ENCODE results near the gene ATP10D. TPM values are rescaled to one million over a fixed set of nuclear protein-coding genes. Genes with fewer than 3 reads are reported as not detected.
"Not testable (repeated sequence)": the region's sequence is repeated elsewhere in the genome, so short reads cannot be mapped to it uniquely, and the experiment has no call there.

The ATP10D gene
- total and polyA plus RNA-seq, 2 donors (not counting 1 experiment from before 2014, with no cell fraction given), result 16.1 to 36.2 TPM

DNA sequence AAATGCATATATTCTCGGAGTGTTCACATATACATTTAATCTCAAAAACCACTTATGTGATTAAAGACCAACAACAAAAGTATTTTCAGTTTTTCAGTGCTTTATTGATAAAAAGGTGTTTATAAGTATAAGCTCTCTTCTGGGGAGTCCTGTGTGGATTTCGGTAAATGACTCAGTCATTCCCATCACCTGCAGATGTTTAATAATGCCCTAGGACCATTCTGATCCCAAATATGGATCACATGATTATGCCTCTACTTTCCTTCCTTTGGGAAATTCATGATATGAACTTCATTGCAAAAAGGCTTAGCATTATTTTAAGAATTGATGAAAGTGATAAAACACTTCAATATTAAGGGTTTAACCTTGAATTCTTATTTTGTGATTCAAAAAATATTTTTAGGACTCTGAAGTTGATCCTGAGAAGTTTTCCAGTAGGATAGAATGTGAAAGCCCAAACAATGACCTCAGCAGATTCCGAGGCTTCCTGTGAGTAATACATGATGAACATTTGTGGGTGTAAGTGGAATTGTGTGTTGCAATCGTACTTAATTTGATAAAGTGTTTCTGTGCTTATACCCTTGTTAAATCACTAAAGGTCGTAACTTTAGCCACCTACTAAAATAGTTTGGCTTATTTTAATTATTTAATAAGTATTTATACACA, 40.2 kb downstream of the ATP10D start:
- H3K27me3 Mint-ChIP-seq, result no peaks in the 10 kb centered on the region
- H3K9ac ChIP-seq (ENCODE audit: low read length), result no peak overlapping the region
- intact Hi-C loops (cut with micrococcal nuclease), result no loop called here
- H2AFZ ChIP-seq (ENCODE audit: insufficient read depth, low read depth, low read length, poor library complexity, severe bottlenecking), result no peak overlapping the region
- ChIA-PET CTCF (no interaction called here), POLR2A (no interaction called here)
- no CpG with 5 or more reads among the region's 5 CpGs for WGBS (ENCODE audit: insufficient coverage)
- H3K4me2 ChIP-seq (replicated peaks; ENCODE audit: low read depth, low read length, poor library complexity, severe bottlenecking), result no peak overlapping the region
- no peak overlapping the region for H3K4me3 ChIP-seq (ENCODE audit: control extremely low read depth in 1 of 5, extremely low read depth in 1 of 5, insufficient read depth in 1 of 5, low read depth in 2 of 5, low read length in 4 of 5)
- H3K4me1 ChIP-seq (ENCODE audit: control insufficient read depth in 2 of 2, insufficient read depth in 2 of 2, low read length in 2 of 2), result peaks cover 3 to 4% of the 10 kb centered on the region in 2 donors
- no peak overlapping the region for H3K27ac Mint-ChIP-seq
- H3K9me3 Mint-ChIP-seq (ENCODE audit: insufficient read depth), result peaks cover 6% of the 10 kb centered on the region
- no peak overlapping the region for H3K4me3 Mint-ChIP-seq
- H3K36me3 ChIP-seq (replicated peaks in 1 of 2; ENCODE audit: control extremely low read depth in 1 of 2, control insufficient read depth in 1 of 2, extremely low read depth in 1 of 2, insufficient read depth in 2 of 2, low read length in 1 of 2), result peaks cover 10 to 43% of the 10 kb centered on the region in 2 experiments
- TF ChIP-seq CTCF (IDR thresholded peaks at IDR 0.05), result no peak
- peaks cover 4% of the 10 kb centered on the region for H4K20me1 ChIP-seq (ENCODE audit: control insufficient read depth, insufficient read depth, low read length, poor library complexity, severe bottlenecking)
- peaks cover 0 to 4% (median 2%) of the 10 kb centered on the region in 3 donors for H3K9me3 ChIP-seq (ENCODE audit: control extremely low read depth in 1 of 3, control insufficient read depth in 2 of 3, insufficient read depth in 1 of 3, low read length in 2 of 3)
- H3K79me2 ChIP-seq (ENCODE audit: control insufficient read depth, insufficient read depth, low read length), result peaks cover 39% of the 10 kb centered on the region
- DNase-seq, result no peak
- peaks cover 21% of the 10 kb centered on the region for H3K4me1 Mint-ChIP-seq
- no peak for ATAC-seq (ENCODE audit: low read depth)
- H3K27me3 ChIP-seq (replicated peaks in 1 of 4; ENCODE audit: control extremely low read depth in 1 of 4, control insufficient read depth in 3 of 4, insufficient read depth in 4 of 4, low read length in 3 of 4), result no peaks in the 10 kb centered on the region
- H3K27ac ChIP-seq (ENCODE audit: low read length in 2 of 2), result no peak overlapping the region

DNA sequence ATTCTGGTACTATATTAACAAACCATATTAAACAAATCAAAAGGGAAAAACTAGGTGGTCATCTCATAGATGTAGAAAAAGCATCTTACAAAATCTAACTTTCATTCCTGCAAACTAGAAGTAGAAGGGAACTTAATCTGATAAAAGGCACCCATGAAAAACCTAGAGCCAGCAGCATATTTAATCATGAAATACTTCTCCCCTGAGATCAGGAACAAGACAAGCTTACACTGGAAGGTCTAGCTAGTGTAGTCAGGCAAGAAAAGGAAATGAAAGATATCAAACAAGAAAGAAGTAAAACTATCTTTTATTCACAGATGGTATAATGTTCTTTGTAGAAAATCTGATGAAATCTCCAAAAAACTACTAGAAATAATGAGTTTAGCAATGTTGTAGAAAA, 41.2 kb downstream of the ATP10D start:
- H3K27me3 Mint-ChIP-seq, result no peaks in the 10 kb centered on the region
- intact Hi-C loops (cut with micrococcal nuclease), result no loop called here
- ChIA-PET POLR2A (no interaction called here), CTCF (no interaction called here)
- Histone ChIP-seq H3K4me2 (replicated peaks; ENCODE audit: low read depth, low read length, poor library complexity, severe bottlenecking) (no peak overlapping the region), H2AFZ (ENCODE audit: insufficient read depth, low read depth, low read length, poor library complexity, severe bottlenecking) (no peak overlapping the region), H3K9me3 (ENCODE audit: control extremely low read depth in 1 of 3, control insufficient read depth in 2 of 3, insufficient read depth in 1 of 3, low read length in 2 of 3) (peaks cover 0 to 4% (median 2%) of the 10 kb centered on the region in 3 donors), H3K79me2 (ENCODE audit: control insufficient read depth, insufficient read depth, low read length) (peaks cover 39% of the 10 kb centered on the region), H3K9ac (ENCODE audit: low read length) (no peak overlapping the region), H3K4me3 (ENCODE audit: control extremely low read depth in 1 of 5, extremely low read depth in 1 of 5, insufficient read depth in 1 of 5, low read depth in 2 of 5, low read length in 4 of 5) (no peak overlapping the region), H3K36me3 (replicated peaks in 1 of 2; ENCODE audit: control extremely low read depth in 1 of 2, control insufficient read depth in 1 of 2, extremely low read depth in 1 of 2, insufficient read depth in 2 of 2, low read length in 1 of 2) (peaks cover 9 to 43% of the 10 kb centered on the region in 2 experiments), H4K20me1 (ENCODE audit: control insufficient read depth, insufficient read depth, low read length, poor library complexity, severe bottlenecking) (peaks cover 8% of the 10 kb centered on the region), H3K27ac (ENCODE audit: low read length in 2 of 2) (no peak overlapping the region), H3K27me3 (replicated peaks in 1 of 4; ENCODE audit: control extremely low read depth in 1 of 4, control insufficient read depth in 3 of 4, insufficient read depth in 4 of 4, low read length in 3 of 4) (no peaks in the 10 kb centered on the region), H3K4me1 (ENCODE audit: control insufficient read depth in 2 of 2, insufficient read depth in 2 of 2, low read length in 2 of 2) (peaks cover 6 to 9% of the 10 kb centered on the region in 2 donors)
- DNase-seq (no peak), ATAC-seq (ENCODE audit: low read depth) (no peak)
- H3K4me3 Mint-ChIP-seq, result no peak overlapping the region
- H3K9me3 Mint-ChIP-seq (ENCODE audit: insufficient read depth), result peaks cover 6% of the 10 kb centered on the region
- no peak overlapping the region for H3K27ac Mint-ChIP-seq
- no peak for TF ChIP-seq CTCF (IDR thresholded peaks at IDR 0.05)
- TF ChIP-seq EZH2 (IDR thresholded peaks at IDR 0.05; ENCODE audit: borderline replicate concordance, insufficient read depth, low read depth, low read length, poor library complexity, severe bottlenecking), result no peak
- peaks cover 21% of the 10 kb centered on the region for H3K4me1 Mint-ChIP-seq

- H3K4me1 Mint-ChIP-seq, result peaks cover 36% of the 10 kb centered on the region
- H3K4me3 ChIP-seq (ENCODE audit: control extremely low read depth in 1 of 5, extremely low read depth in 1 of 5, insufficient read depth in 1 of 5, low read depth in 2 of 5, low read length in 4 of 5); ATAC-seq (ENCODE audit: low read depth); H3K27ac Mint-ChIP-seq; H3K4me2 ChIP-seq (replicated peaks; ENCODE audit: low read depth, low read length, poor library complexity, severe bottlenecking); H3K9me3 Mint-ChIP-seq (ENCODE audit: insufficient read depth); H3K9me3 ChIP-seq (ENCODE audit: control extremely low read depth in 1 of 3, control insufficient read depth in 2 of 3, insufficient read depth in 1 of 3, low read length in 2 of 3); H2AFZ ChIP-seq (ENCODE audit: insufficient read depth, low read depth, low read length, poor library complexity, severe bottlenecking); intact Hi-C loops (cut with micrococcal nuclease); H3K27ac ChIP-seq (ENCODE audit: low read length in 2 of 2); H3K27me3 ChIP-seq (replicated peaks in 1 of 4; ENCODE audit: control extremely low read depth in 1 of 4, control insufficient read depth in 3 of 4, insufficient read depth in 4 of 4, low read length in 3 of 4); H3K9ac ChIP-seq (ENCODE audit: low read length); POLR2A ChIA-PET; DNase-seq; H3K4me3 Mint-ChIP-seq; H3K27me3 Mint-ChIP-seq: not testable (repeated sequence)
- no CpG with 5 or more reads among the region's 3 CpGs for WGBS (ENCODE audit: insufficient coverage)
- CTCF ChIA-PET, result interaction anchor here (1.0 kb wide), 1 partner anchor 65 kb away, joined by 3 read pairs; the partner anchor contains the start of gene COMMD8
- H3K4me1 ChIP-seq (ENCODE audit: control insufficient read depth in 2 of 2, insufficient read depth in 2 of 2, low read length in 2 of 2), result peaks cover 24 to 28% of the 10 kb centered on the region in 2 donors
- H3K79me2 ChIP-seq (ENCODE audit: control insufficient read depth, insufficient read depth, low read length), result peaks cover 44% of the 10 kb centered on the region
- peaks cover 17% of the 10 kb centered on the region for H4K20me1 ChIP-seq (ENCODE audit: control insufficient read depth, insufficient read depth, low read length, poor library complexity, severe bottlenecking)
- peaks cover 10 to 37% of the 10 kb centered on the region in 2 experiments for H3K36me3 ChIP-seq (replicated peaks in 1 of 2; ENCODE audit: control extremely low read depth in 1 of 2, control insufficient read depth in 1 of 2, extremely low read depth in 1 of 2, insufficient read depth in 2 of 2, low read length in 1 of 2)
These were observed 43.6 kb downstream of the ATP10D start for GRCh38 chr4:47528646-47529045.
